NCI-H2171 treated with DMSO at 0.1 percent for 48 hours (cell line): Measurements from ENCODE around the gene ODF4.
A peak's percentile ranks its signal among the peaks of the same experiment; 100 is the strongest.

Experiments
- DNase-seq: peaks from one replicate; lab custom pipeline; 2025; lab: John Stamatoyannopoulos, UW

The ODF4 gene, protein sequence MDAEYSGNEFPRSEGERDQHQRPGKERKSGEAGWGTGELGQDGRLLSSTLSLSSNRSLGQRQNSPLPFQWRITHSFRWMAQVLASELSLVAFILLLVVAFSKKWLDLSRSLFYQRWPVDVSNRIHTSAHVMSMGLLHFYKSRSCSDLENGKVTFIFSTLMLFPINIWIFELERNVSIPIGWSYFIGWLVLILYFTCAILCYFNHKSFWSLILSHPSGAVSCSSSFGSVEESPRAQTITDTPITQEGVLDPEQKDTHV

DNA sequence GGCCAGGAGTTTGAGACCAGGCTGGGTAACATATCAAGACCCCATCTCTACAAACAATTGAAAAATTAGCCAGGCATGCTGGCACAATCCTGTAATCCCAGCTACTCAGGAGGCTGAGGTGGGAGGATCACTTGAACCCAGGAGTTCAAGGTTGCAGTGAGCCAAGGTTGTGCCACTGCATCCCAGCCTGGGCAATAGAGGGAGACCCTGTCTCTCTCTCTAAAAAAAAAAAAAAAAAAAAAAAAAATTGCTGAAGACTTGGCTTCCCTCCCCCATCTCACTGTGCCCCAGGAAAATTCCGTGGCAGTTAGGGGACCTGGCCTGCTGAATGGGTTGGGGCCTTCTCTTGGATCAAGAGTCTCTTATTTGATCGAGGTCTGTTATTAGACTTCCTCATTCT, at the start of gene ODF4:
ODF4 (plus strand) TSS at position 301 of the 400 bp plus-strand sequence. CDS start 212 bp downstream, outside the sequence.
- no peak for DNase-seq

DNA sequence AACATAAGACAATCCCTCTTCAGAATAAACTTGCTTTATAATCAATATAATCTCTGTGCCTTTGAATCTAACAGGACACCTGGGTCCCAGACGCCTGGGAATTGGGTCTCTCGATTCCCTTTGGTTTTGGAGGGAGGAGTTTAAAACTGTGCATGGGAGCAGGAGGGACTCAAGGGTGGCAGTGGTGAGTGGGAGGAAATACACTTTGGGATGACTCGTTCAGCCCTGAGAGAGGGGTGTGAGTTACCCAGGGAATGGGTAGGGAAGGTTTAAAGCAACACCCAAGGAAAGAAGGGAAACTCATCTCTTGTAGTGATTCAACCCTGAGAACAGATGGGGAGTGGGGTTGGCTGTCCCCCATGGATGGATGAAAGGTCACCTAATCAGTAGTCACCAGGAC, 49.6 kb upstream of the ODF4 start:
- no peak for DNase-seq

DNA sequence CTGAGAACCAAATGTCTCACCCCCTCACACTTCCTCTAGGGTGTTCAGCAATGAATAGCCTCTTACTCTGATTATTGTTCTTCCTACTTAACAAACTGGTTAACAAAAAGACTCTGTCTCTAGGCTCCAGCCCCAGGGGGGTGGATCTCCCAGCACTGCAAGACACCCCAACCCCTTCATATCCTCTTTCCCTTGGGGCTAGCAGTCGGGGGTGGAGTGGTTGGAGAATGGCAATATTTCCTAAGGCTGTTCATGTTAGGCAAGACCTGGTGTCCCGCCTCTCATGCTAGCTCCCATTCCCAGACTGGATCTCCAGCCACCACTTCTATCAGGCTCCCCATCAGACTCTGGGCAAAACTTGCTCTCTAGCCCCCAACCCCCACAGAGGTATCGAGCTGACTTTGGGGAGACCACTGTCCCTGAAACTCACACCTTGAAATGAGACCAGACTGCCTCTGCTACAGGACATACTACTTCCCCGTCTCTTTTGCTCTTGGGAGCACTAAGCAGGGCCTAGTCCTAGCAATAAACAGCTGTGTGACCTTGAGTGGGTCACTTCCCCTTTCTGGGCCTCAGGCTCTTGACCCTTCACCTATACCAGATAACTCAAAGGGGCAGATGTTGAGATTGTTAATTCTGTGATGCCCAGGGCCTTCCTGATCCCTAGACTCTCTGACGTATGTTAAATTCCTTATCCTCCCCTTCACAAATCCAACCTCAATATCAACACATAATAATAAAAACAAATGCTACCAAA, 46.8 kb upstream of the ODF4 start:
- no peak for DNase-seq

DNA sequence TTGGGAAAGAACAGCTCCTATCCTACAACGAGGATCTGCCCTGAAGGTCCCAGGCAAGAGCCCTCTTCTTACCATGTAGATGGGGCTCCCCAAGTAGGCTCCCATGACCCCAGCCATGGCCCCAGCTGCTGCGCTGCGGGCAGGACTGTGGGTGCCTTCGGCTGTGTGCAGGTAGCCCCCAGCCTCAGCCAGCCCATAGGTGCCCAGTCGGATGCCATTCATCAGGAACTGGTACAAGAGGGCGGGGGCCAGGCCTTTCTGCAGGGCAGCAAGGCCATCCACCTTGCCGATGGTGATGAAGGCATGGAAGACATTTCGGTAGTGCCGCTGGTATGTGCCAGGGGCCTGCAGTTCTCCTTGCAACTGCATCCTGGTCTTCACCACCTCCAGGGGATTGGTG, 45.3 kb upstream of the ODF4 start:
- DNase-seq = no peak

DNA sequence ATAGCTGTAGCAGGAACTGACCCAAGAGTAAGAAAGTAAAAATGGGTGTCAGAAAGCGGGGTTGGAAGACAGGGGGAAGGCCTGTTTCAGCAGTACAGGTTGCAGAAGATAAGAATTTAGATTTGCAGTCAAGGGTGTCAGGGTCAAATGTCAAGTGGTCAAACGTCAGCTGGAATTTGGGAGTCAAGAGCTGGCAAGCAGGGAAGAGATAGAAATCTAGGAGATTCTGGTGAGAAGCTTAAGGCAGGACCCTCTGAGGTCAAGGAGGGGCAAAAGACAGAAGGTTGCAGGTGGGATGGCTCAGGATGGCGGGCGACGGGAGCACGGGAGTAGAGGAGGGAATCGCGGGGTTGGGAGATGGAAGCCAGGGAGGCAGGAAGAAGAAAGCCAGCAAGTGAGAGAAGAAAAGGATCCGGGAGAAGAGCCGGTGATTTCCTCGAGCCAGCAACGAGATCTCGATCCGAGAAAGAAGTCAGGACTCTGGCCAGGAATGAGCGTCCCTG, 44.8 kb upstream of the ODF4 start:
- DNase-seq = no peak

DNA sequence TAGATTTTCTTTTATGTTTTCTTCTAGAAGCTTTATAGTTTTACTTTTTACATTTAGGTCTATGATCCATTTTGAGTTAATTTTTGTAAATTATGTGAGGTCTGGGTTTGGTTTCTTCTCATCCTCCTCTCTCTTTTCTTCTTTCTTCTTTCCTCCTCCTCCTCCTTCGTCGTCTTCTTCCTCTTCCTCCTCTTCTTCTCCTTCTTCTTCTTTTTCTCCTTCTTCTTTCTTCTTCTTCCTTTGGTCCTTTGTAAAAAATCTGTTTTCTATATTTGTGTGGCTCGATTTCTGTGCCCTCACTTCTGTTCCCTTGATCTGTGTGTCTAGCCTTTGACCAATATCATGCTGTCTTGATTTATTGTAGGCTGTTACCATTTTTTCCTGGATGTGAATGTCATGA, 39.4 kb upstream of the ODF4 start:
- DNase-seq = no peak

DNA sequence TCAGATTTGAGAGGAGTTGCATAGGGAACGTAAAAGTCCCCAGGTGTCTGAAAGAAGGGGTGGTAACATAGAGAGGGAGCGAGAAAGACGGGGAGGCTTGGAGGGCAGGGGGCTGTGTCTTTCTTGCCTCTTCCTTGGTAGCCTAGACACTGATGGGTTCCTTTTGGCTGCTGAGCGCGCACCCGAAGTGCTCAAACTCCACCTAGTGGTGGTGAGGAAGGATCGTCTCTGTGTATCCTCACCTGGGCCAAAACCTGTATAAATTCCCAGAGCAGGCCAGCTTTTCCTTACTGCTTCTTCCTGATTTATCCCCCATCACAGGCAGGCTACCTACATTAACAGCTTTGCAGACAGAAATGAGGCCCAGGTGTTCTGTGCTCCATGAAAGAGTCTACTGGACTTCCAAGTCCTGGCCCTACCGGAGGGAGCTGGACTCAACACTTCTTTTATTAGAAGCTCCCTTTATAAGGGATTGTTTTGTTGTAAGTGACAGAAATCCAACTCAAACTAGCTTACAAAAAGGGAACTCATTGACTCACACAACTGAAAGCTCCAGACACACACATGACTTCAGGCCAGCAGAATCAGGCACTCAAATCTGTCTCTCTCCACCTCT, 38.9 kb upstream of the ODF4 start:
- peak; percentile 78 for DNase-seq

DNA sequence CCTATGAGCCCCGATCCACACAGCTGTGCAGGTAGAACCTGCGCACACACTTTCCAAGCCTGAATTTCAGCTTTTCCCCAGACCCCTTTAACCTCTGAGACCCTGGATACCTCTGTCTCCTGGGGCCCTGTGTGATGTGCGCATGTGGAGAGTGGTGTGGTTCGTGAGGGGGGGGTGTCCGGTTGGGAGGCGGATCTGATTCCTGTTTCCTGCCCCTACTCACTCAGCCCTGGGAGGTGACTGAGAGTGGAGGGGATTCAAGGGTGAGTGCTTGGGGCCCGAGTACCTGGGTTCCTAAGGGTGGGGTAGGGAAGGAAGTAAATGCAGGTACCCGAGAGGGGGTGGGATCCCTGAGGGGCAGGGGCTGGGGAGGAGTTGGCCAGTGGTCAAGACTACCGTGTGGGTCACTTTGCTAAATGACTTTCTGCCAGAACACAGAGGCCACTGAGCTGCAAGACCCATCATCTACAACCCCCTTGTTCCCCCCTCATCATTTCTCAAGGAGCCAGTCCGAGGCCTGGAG, 29.0 kb upstream of the ODF4 start:
- DNase-seq = no peak

DNA sequence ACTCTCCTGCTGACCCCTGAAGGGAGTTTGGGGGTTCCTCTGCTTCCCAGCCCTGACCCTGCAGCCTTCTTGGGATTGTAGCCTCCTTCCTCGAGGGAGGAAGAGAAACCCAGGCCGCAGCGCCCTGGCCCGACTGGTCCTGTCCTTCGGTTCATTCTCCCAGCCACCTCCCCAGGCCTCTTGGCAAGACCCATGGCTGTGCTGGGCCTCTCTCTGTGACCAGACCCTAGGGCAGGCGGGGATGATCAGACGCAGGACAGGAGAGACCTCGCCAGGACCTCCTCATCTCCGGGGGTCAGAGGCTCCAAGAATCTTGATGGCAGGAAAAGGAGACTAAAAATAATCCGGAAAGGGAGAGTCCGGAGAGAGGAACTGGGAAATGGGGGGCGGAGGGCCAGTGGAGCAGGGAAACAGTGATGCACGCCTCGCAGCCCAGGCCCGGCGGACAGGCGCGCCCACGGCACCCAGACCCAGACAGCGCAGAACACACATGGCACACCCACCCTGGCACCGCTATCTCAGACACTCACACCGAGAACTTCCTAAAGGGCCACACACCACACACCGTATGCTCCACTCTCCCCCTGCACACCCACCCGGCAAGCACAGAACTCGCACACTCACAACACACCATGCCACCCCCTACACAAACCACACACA, 28.4 kb upstream of the ODF4 start:
- DNase-seq = no peak

DNA sequence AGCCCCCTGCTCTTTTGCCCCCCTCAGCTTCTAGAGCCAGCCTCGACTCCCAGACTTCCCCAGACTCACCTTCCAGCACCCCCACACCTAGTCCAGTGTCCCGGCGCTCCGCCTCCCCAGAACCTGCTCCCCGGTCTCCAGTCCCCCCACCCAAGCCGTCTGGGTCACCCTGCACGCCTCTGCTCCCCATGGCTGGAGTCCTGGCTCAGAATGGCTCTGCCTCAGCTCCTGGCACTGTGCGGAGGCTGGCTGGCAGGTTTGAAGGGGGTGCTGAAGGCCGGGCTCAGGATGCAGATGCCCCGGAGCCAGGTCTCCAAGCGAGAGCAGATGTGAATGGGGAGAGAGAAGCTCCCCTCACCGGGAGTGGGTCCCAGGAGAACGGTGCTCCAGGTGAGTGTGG, 27.4 kb upstream of the ODF4 start:
- no peak for DNase-seq

DNA sequence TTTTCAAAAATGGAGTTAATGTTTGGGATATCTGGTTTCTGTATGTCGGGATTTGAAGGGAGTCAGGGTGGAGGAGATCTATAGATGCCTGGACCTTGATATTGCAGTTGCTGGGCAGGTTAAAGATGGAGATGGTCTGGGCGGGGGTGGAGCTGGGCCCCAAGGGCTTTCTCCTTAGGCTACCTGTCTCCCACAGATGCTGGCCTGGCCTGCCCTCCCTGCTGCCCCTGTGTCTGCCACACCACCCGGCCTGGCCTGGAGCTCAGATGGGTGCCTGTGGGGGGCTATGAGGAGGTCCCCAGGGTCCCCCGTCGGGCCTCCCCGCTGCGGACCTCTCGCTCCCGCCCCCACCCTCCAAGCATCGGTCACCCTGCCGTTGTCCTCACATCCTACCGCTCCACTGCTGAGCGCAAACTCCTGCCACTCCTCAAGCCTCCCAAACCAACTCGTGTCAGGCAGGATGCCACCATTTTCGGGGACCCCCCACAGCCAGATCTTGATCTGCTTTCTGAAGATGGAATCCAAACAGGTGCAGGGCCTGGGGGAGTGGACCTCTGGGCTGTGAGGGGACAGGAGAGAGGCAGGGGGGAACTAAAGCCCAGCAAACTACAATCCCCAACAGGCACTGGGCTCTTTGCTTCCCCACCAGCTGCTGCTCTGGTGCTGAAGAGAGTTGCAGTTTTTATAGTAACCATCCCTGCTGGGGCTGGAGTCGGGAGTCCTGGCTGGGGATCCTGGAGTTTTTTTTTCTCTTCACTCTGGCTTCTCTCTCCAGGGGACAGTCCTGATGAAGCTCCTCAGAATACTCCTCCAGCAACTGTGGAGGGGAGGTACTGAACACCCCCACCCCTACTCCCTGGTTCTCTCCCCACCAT, 26.7 kb upstream of the ODF4 start:
- DNase-seq = peak; percentile 27

DNA sequence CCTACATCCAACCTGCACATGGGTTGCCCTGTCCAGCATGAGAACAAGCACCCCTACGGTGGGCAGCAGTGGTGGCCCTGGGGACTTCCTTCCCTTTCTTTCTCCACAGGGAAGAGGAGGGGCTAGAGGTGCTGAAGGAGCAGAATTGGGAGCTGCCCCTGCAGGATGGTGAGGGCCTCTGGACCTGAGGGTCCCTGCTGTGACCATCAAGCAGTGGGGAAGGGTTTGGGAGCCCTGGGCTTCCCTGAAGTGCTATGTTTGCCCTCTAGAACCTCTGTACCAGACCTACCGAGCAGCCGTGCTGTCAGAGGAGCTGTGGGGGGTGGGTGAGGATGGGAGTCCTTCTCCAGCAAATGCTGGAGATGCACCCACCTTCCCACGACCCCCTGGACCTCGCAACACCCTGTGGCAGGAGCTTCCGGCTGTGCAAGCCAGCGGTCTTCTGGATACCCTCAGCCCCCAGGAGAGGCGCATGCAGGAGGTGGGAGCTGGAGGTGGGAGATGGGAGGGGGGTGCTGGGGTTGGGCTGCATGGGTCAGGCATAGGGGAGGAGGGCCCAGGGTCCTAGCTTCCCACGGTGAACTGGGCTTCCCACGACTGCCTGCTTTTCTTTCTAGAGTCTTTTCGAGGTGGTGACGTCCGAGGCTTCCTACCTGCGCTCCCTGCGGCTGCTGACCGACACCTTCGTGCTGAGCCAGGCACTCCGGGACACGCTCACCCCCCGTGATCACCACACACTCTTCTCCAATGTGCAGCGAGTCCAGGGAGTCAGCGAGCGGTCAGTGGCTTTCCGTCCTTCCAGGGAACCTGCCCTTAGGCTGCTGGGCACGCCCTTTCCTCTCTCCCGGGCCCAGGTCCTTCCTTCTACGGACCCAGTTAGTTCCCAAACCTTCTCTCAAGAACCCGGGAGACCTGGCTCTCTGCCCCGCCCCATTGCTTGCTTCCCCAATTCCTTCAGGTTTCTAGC, 24.6 kb upstream of the ODF4 start:
- DNase-seq = no peak

DNA sequence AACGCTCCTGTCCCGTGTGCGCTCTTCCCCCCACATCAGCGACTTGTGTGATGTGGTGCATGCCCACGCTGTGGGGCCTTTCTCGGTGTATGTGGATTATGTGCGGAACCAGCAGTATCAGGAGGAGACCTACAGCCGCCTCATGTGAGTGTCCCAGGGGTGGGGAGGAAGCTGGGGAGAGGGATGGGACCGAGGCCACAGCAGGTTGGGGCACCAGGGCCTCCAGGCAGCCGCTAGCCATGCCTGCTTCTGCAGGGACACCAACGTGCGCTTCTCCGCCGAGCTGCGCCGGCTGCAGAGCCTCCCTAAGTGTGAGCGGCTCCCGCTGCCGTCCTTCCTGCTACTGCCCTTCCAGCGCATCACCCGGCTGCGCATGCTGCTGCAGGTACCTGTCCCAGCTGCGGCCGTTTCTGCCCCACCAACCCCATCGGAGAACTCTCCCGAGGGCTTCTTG, 23.8 kb upstream of the ODF4 start:
- no peak for DNase-seq

DNA sequence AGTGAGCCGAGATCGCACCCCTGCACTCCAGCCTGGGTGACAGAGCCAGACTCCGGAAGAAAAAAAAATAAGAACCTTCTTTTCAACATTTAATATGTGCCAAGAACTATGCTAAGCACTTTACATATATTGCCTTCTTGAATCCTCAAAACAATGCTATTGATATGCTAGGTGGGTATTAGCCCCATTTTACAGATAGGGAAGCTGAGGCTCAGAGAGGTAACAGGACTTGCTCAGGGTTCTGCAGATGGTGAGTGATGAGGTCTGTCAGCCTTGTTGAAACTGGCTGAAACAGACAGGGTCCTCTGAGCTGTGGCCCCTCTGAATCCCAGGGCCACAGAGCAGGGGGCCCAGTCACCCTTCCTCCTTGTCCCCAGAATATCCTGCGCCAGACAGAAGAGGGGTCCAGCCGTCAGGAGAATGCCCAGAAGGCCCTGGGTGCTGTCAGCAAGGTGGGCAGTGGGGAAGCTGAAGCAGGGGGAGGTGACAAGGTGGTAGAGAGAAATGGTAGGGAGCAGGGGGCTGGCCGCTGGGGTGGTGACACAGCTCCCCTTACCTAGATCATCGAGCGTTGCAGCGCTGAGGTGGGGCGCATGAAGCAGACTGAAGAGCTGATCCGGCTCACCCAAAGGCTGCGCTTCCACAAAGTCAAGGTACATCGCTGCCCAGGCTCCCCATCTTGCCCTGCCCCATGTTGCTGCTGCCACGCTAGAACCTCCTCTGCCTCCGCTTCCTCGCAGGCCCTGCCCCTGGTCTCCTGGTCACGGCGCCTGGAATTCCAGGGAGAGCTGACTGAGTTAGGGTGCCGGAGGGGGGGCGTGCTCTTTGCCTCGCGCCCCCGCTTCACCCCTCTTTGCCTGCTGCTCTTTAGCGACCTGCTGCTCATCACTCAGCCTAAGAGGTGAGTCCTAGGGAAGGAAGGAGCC, 21.4 kb upstream of the ODF4 start:
- no peak for DNase-seq

DNA sequence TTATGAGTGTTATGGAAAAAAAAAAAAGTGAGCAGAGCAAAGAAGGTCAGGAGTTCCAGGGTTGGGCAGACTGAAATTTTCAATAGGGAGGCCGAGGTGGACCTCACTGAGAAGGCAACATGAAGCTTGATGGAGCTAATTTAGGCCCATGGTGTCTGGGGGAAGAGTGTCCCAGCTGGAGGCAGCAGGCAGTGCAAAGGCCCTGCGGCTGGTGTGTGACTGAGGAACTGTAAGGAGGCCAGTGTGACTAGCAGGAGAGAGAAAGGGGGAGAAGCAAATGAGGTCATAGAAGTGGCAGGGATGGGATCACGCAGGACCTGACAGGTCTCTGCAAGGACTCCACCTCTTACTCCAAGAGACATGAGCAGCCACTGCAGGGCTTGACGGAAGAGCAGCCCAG, 19.4 kb upstream of the ODF4 start:
- DNase-seq = no peak

DNA sequence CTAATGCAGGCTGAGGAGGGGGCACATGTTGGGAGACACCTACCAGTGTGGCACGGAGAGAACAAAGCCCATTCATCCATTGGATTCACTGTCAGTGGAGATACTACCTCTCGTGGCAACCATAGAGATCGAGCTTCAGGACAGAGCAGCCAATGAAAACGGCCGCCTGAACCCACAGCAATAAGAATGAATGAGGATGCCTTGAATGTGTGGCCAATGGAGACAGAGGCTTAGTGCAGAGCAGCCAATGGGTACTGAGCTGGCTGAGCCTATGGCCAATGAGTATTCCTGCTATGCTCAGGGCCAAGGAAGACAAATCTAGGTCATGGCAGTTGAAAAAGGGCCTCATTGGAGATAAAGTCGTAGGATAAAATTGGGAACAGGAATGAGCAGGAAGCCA, 18.6 kb upstream of the ODF4 start:
- DNase-seq = no peak

DNA sequence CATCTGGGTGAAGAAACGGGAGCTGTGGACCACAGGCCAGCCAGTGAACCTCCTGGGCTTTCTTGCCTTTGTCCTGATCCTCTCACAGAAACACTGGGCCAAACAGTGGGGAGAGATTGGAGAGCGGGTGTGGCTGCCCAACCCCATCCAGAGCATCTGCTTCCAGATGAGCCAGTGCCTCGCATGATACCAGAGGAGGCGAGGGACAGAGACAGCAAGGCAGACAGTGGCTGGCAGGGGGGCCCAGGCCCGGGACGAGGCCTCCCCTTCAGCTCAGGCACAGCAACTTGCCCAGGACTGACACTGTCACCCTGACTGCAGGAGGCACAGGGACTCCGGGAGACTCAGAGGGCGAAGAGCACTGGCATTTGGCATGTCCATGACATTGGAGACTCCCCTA, 17.6 kb upstream of the ODF4 start:
- DNase-seq = no peak

DNA sequence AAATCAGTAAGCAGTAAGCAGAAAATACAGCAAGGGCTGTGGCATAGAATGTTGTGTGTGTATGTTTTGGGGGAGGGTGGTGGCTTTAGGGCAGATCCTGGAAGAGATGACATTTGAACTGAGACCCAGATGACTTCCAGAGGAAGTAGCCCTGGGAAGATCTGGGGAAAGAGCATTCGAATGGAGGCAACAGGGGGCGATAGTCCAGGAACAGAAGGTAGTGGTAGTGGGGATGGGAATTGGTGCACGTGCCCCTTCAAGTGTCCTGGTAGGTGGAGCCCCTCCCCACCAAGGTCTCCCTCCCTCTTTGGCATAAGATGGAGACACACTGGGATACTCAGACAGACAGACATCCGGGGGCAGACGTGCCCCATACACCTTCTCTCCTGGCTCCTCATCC, 15.5 kb upstream of the ODF4 start:
- DNase-seq = no peak

DNA sequence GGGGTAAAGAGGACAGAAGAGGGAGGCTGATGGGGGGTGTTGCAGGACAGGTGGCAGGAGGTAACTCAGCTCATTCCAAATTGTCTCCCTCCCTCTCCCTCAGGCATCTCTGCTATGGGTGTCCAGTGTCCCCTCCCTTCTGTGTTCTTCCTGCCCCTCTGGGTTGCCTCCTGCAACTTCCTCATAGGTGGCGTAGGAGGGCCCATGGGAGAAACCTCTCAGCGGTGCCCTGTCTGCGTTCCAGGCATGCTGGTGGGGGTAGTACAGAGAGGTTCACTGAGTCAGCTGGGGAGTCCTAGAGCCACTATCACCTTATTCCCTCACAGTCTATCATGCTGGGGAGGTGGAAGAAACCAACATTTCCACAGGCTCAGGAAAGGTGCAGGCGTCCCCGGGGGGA, 14.7 kb upstream of the ODF4 start:
- no peak for DNase-seq
